ENCODE data around the gene TPK1.

The TPK1 gene

DNA sequence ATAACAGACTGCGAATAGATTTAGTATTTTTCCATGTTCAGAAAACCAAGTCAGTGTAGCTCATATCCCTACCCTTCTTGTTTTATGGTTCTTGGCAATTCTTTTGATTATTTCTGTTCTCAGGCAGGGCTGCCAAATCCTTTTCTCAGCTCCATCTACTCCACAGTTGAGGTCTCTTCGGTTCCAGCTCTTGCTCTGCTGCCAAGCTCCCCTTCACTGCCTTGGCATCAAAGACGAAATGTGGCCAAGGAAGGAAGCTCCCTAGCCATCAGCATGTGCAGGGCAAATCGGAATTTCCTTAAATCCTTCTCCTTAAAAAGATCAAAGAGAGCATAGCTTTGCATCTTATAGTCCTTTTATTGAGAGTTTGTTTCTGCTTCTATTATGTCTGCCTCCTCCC, 315.9 kb downstream of the TPK1 start:
- DNase-seq: no peak

DNA sequence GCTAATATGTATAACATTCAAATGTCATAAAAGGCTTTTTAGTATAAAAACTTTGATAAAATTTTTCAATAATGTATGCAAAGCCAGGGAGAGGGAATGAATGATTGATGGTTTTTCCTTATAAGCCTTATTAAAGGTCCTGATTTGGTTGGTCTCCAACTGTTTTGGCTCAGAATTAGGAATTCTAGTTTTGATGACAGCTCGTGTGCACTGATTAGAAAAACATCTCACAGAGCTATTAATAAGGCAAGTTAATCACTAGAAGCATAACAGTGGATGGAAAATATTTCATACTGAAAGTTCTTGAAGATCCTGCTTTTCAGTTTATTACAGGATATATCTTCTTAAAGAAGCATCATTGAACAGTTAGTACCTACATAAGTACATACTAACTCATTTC, 317.5 kb downstream of the TPK1 start:
- no peak for DNase-seq

DNA sequence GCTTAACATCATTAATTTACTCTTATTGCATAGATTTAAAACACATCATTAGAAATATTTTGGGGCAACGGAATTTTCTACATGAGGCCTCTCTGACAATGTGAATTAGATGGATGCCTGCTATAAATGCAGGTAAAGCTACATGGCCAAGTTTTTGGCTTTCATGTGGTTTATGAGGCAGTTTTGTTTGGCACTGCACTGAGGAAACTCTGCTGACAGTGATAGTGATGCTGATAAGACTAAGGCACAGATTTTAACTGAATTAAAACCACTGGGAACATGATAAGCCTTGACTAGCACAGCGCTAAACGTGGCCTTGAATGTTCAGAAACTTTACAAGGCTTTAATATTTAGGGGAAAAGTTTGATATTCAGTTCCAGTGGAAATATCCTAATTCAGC, 318.1 kb downstream of the TPK1 start:
- no peak for DNase-seq

DNA sequence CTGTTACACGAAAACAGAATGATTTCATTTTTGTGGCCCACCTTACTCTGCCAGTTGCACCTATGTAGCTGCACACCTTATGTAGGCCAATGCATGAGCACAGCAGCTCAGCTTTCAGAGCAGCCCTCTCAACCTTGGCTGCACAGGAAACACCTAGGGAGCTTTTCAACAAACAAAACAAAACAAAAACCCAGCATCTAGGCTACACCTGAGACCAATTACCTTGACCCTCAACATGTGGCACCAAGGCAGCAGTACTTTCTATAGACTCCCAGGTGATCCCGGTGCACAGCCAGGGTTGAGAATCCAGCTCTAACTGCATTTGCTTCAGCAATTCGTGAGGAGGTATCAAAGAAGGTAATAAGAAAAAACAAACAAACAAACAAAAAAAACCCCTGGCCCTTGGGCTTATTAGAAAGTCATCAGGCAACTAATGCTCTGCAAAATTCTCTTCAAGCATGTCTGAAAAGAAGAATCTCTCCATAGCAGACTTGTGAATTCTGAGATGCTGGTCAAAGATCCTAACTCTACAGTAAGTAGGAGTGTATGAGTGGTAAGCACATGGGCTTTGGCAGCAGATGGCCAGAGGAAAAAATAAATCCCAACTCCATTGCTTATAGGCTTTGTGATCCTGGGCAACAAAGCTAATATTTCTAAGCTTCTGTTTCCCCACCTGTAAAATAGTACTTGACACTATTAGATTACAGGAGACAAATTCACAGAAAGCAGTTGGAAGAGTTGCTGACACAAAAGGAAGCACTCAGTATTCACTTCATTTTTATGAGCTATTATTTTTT, 318.9 kb downstream of the TPK1 start:
- no peak for DNase-seq

DNA sequence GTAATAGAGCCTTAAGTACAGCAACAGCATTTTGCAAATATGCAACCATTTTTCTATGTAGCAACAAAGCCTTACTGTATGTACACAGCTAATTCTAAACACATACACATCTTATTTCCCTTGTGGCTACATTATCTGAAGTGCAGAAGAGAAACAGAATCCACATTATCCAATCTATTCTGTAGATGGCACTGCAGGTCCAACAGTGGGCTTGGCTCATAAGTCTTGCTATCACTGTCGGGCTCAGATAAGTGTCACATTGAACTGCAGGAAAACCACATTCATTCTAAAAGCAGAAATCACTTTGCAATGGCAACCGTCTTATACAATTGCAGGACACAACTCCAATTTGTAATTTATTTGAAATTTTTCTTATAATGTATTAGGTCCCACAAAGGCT, 322.5 kb downstream of the TPK1 start:
- DNase-seq: no peak

DNA sequence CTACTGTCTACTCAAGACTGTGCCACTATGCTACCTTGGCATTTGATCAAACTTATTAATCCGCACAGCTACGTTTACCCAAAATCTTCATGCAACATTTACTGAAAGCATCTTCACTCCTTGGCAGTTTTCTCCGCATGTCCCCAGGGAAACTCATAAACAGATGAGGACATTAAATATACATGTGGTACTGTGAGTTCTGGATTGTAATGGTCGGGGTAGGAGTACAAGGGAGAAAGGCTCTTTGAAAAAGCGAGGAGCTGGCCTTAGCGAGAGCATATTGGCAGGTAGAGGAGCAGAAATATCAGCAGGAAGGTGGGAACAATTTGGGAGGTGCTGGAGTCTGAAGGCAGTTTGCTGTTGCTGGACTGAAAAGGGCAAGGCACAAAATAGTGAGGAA, 325.2 kb downstream of the TPK1 start:
- no peak for DNase-seq

DNA sequence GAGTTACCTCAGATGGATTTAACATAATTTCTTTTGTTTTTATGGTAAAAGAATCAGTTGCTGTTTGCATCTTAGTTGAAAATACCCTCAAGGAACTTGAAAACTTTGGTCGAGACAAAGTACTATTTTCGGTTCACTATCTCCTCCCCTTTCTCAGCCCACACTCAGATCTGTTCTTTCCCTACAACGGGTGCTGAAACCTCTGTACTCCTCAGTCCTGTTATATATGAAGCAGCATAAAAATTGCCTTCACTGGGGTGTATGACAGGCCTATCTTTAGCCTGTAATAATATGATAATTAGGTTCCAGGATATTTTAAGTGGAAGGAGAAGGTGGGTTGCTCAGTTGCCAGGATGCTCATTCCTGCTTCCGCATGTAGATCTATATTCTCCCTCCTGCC, 327.2 kb downstream of the TPK1 start:
- DNase-seq: no peak

DNA sequence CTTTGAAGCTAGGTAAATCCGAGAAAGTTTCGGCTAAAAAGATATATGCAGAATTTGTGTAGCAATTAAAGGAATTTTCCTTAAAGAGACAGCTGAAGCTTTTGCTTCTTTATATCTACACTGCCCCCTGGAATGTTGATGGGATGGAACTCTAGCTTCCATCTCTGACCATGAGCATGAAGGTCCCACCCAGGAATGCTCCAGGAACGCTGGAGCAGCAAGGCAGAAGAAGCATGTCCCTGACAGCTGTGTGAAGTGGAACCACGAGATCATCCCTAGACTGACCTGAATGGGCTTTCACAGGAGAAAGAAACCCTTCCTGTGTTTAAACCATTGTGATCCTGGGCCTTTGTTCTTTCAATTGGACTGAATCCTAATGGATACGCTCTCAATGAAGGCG, 332.6 kb downstream of the TPK1 start:
- DNase-seq: no peak

DNA sequence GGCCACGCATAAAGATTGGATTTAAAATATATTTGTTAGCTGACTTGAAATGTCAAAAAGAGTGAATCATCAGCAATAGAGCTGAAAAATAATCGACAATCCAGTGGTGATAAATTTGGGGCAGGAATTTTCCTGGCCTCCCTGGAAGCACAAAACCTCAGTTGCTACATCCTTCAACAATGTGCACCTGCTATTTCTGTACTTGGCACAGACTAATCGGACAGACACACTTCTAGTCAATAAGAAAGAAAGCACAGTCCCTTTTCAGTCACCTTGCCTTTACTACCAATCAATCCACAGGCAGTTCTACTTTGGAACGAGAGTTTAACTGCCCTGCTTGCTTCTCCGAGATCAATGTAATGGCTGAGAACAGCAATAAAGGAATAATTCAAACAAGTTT, 335.6 kb downstream of the TPK1 start:
- DNase-seq: no peak

DNA sequence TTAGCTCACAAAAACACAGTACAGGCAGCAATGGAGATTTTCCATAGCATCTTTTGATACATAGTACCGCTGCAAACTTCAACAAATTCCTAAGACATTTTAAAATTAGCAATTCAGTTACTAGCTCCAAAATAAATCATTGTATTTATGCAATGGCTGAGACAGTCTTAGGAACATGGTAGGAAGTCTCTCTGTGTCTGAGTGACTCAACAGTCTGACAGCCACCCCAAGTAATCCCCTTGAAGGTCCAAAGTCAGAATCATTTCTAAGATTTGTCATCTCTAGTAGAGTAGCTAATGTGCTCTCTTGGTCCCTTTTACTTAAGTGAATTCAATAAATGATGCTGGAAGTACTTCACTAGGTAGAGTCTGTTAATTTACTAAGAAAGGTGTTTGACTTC, 338.6 kb downstream of the TPK1 start:
- no peak for DNase-seq

DNA sequence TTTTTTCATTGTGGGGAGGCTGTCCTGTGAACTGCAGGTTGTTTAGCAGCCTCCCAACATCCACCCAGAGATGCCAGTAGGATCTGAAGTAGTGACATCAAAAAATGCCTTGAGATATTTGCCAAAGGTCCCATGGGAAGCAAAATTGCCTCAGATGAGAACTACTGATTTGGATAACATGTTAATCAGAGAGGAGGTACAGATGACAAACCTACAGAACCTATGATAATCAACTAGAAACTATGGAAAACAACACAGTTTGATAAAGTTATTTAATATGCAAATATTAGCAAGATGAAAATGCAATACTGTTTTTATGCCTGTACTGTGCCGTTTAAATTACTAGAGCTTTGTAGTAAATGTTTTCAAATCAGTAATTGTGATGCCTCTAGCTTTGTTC, 341.5 kb downstream of the TPK1 start:
- DNase-seq: no peak

DNA sequence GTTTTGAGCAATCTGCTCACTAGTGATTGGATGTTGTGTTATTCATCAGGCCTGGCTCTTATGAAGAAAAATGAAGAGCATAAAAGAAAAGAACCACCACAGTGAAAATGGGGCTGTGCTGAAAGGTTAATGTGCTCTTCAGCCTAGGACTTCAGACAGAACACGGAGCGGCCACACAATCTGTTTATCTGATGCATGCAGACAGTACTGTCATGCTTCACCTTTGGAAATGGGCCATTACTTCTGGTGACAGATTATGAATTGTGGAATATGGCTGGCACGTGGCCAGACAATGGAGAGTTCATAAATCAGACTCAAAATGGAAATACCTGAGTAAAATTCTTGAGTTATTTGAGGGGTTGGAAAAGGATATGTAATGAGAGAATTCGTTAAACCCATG, 346.3 kb downstream of the TPK1 start:
- no peak for DNase-seq

DNA sequence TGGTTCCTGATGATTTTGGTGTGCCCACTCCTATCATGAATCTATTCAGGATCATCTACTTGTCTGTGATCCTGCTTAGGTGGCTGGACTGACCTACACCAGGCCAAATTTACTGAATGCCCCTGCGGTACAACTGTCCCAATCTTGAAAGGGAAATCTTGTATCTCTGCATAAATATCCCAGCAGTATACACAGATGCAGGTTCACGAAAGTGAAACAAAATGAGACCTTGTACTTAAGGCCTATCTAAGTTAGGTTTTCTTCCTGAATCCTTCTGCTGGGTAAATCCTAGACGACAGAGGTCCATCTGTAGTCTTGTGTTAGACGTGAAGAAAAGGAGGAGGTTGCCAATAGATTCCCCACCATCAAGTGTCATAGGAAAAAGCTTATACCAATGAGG, 346.9 kb downstream of the TPK1 start:
- DNase-seq: no peak

DNA sequence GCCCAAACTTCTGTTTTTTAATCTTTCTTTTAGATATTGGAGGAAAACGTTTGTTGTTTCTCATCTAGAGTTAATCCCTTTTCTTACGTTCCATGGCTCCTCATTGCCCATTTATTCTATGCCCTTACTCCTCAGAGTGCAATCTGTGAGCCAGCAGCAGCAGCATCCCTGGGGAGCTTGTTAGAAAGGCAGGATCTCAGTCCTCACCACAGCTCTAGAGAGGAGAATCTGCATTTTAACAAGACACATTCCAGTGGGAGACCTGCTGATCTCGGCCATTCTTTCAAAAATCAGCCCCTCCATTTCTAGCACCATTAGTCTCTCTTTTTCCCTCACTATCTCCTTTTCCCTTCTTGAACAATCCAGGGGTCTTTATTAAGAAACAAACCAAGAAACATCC, 348.0 kb downstream of the TPK1 start:
- DNase-seq: no peak

DNA sequence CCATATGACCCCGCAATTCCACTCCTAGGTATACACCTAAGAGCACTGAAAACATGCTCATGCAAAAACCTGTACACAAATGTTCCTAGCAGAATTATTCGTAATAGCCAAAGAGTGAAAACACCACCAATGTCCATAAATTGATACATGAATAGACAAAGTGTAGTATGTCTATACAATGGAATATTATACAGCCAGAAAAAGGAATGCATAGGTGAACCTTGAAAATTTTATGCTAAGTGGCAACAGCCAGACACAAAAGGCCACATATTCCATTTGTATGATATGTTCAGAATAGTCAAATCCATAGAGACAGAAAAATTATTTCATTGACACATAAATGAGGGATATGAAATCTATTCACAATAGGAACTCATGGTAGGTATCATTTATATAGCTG, 351.4 kb downstream of the TPK1 start:
- no peak for DNase-seq

DNA sequence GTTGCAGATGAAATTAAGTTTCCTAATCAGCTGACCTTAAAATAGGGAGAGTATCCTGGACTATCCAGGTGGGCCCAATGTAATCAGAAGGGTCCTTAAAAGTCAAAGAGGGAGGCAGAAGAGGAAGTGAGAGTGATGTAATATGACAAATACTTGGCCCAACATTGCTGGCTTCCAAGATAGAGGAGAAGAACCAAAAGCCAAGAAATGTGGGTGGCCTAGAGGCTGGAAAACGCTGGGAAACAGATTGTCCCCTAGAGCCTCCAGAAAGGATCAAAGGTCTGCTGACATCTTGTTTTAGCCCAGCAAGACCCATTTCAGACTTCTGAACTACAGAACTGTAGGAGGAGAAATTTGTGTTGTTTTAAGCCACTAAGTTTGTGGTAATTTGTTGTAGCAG, 352.7 kb downstream of the TPK1 start:
- no peak for DNase-seq

DNA sequence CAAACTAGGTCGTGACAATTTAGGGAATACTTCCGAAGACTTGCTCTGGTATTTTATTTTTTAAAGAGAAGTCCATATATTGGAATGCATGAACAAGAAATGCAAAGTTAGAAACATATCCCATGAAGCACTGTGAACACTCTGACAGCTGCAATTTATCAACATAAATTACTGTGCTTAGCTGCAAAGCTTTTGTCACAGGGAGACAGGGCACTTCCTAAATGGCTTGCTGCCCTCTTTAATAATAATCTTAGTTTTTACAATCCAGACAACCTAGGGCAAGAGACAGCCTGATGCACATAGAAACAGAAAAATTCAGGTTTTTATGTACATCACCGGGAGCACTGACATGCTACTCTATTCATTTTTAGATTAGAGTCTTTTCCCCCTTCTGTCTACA, 354.0 kb downstream of the TPK1 start:
- DNase-seq: no peak

DNA sequence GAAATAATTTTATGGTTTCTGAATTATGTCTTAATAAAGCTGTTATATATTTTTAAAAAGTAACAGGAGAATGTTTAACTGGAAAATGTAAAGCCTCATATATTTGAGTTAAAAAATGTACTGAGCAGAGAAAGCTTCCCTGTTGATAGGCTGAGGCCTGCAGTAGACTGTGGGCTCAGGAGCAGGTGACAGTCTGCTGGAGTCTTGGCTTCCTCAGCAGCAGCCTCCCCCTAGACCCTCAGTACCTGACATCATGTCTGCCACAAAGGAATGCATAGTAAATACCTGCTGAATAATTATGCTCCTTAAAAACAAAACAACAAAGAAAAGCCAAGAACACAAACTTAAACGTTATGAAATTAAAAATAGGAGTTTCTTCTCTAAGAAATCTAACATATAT, 358.5 kb downstream of the TPK1 start:
- no peak for DNase-seq

DNA sequence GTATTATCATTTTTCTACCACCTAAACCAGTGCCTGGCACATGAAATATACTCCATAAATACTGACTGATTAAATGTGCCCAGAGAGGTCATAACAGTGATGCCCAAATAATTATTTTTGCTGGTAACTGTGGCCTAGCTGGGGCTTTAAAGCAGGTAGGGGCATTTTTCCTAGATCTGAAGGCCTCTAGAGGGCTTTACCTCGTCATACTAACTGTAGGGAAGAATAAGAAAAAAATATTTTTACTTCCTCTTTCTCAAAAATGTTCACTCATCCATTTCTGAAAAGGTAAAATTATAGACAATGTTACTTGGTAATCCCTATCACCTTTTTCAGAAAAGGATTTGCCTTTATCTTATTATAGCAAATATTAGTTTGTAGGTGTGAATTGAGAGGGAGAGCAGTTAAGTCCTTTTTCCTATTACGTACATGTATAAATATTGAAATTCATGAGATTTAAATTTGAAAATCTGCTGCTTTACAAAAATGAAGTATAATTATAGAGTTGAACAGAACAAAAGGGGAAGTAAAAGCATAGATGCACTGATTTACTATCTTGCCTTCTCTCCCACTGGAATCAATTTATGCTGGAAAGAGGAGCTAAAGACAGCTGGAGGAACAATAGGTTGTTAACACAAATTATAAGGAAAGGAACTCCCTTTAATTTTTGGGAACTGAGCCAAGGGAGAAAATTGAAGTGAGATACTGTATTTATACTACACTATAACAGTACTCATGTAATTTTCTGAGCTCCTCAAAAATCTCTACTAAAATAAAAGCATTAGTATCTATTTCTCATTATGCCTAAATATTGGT, 360.8 kb downstream of the TPK1 start:
- DNase-seq: no peak

DNA sequence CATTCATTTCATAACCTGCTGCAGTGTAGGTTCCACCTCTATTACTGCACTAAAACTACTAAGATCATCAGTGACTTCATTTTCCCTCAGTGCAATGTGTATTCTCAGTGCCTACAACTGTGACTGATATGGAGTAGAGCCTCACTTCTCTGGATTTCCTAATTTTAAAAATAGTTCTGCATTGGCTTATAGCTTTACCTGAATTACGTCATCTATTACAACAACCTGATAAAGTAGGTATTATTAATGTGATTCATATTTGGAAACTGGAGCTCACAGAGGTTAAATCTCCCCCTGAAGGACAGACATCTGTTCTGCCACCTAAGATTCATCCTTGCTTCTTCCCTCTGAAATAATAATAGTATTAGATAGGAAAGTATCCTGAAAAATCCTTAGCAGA, 361.5 kb downstream of the TPK1 start:
- DNase-seq: no peak

DNA sequence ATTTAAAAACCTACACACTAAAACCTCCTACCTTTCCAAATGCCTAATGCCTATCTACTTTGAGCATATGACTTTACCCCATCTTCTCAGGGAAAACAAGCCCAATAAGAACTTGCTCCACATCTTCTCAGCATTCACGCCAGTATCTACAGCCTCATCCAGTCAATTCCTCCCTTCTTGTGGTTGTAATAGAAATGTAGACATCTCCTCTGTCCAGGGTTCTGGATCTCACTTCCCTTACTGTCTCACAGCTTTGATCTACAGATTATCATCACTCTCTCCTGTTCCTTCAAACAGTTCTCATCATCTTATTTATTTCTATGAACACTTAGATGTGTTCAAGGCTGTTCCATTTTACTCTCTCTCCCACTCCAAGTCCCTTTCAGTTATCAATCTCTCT, 361.9 kb downstream of the TPK1 start:
- no peak for DNase-seq

DNA sequence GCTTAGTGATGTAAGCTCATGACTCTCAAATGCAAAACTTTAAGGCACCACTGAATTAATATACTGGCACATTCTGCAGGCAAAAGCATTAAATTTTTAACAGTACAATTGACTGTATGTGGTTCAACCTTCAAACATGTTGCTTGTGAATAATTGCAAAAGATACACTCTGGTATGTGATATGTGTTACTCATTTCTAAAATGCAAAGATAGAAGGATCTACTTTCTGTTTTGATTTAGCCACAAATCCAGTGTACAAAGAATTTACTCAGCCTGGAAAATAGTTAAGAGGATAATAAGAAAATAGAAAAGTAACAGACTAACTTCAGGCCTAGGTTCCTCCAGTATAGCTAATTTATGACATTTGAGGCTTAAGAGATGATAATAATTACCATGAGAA, 365.8 kb downstream of the TPK1 start:
- DNase-seq: no peak

DNA sequence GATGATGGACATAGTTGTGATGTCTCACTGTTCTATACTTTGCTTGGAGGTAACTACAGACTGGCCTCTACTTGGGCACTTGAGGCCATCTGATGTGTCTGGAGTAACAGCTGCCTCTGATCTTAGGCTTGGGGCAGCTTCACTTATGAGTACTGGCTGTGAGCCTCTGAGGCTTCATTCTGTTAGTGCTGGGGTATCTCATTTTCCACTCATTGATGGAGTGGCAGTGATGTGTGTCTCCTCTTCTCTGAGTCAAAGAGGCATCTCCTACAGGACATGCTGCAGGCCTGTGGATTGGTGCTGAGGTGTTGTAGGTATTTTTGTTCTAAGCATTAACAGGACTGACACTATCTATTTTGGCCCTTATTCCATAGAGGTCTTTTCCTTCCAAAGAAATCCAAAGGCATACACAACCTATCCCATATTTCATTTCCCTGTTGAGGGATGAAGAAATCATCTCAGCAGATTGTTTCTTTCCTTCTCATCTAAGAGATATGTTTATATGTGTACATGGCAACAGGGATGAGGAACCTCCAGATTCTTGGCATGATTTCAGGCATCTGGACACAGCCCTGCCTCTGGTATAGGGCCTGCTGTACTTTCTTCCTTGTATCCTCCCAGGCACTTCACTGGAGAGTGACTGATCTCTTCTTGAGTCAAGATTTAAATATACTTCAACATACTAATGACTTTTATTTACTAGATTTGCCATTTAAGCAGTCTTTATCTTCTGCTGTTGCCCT, 366.7 kb downstream of the TPK1 start:
- no peak for DNase-seq

DNA sequence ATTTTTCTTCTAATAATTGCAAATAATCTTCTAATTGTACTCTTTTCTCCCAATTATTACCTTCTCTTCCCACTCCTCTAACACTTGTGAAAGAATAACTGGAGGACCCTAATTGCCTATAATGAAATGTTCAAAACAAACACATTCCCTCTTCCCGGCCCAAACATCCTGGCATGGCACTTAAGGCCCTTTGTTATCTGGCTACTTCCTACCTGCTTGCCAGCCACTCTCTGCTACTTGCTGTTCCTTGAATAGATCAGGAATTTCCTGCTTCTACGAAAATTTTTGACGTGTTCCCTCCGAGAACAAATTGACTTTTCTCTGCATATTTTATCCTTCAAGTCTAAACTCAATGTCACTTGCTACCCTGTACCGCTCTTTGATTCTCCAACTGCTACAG, 376.2 kb downstream of the TPK1 start:
- DNase-seq: no peak
